HCT116 (cell line): ENCODE data around the gene CHRNB2. TPM values are rescaled to one million over a fixed set of nuclear protein-coding genes. Genes with fewer than 3 reads are reported as not detected.

Experiments
- ATAC-seq: fragments of 200-7000 bp; cut with Tn5 transposase; 2 replicates; pipeline ENCODE4 v1.9.1; 2020; ENCODE audit warnings: mild to moderate bottlenecking, moderate library complexity
- BruUV-seq: library from RNA; stranded (reverse); fragments of 400-500 nt; replicated peaks from 2 replicates; lab custom pipeline; 2021; lab: Mats Ljungman, UMichigan
- CTCF ChIA-PET: fragments of 300-600 bp; sonication (Branson Sonifier 250); formaldehyde crosslinking; loops from one replicate; lab custom pipeline; 2021; ENCODE audit warnings: antibody characterized with exemption; lab: Charles Lee
- POLR2A ChIA-PET: fragments of 300-600, 350-600 bp; sonication (Branson Sonifier 250); formaldehyde crosslinking; loops from one replicate; lab custom pipeline; 2021; ENCODE audit warnings: antibody characterized with exemption; lab: Charles Lee
- RAD21 ChIA-PET, 2 experiments: fragments of 300-600 bp; sonication (Branson Sonifier 250); formaldehyde crosslinking; loops; one replicate each; lab custom pipeline; 2023; ENCODE audit warnings: low total read pairs in 2 of 2; ENCODE audit not compliant: uncharacterized antibody in 2 of 2, unreplicated experiment in 2 of 2, low non-redundant PET in 1 of 2; lab: Charles Lee
- DNase-seq: peaks from one replicate; pipeline ENCODE4 v3.0.0-alpha.2; 2010; ENCODE audit warnings: low read depth, low spot score
- H2AFZ ChIP-seq: fragments of 200-600 bp; shearing (Covaris generic), sonication (generic); 2 replicates; pipeline ENCODE4 v1.6.1; 2017; ENCODE audit warnings: low read depth, mixed run types, mixed read lengths, antibody characterized with exemption, low read length; ENCODE audit not compliant: poor library complexity, severe bottlenecking
- H3K27ac ChIP-seq: 2 replicates; pipeline ENCODE4 v1.5.1; 2012; ENCODE audit warnings: low read depth, low read length
- H3K27me3 ChIP-seq: fragments of 200-600 bp; sonication (generic); 2 replicates; pipeline ENCODE4 v1.6.1; 2016; ENCODE audit warnings: mixed run types, low read length, mixed read lengths; ENCODE audit not compliant: insufficient read depth
- H3K36me3 ChIP-seq, 2 experiments: fragments of 200-500 bp in 1 of 2; fragments of 200-600 bp in 1 of 2; sonication (Bioruptor generic) in 1 of 2; sonication (generic) in 1 of 2; 2 replicates each; pipeline versions ENCODE4 v1.5.1 to v1.6.1; 2014 to 2016; ENCODE audit warnings: low read length in 2 of 2, inconsistent platforms in 1 of 2, mixed read lengths in 1 of 2, mixed run types in 1 of 2; ENCODE audit not compliant: insufficient read depth in 2 of 2, control insufficient read depth in 1 of 2
- H3K4me1 ChIP-seq, 2 experiments: fragments of 200-600 bp in 1 of 2; sonication (generic) in 1 of 2; 2 replicates each; pipeline versions ENCODE4 v1.5.1 to v1.6.1; 2012 to 2017; ENCODE audit warnings: low read length in 2 of 2, inconsistent platforms in 1 of 2, mild to moderate bottlenecking in 1 of 2, mixed read lengths in 1 of 2, mixed run types in 1 of 2, moderate library complexity in 1 of 2; ENCODE audit not compliant: insufficient read depth in 2 of 2, control insufficient read depth in 1 of 2
- H3K4me2 ChIP-seq: fragments of 200-600 bp; sonication (generic); 2 replicates; pipeline ENCODE4 v1.6.1; 2017; ENCODE audit warnings: mixed run types, low read length, mixed read lengths
- H3K4me3 ChIP-seq, 2 experiments: fragments of 200-600 bp in 1 of 2; sonication (generic) in 1 of 2; replicated peaks in 1 of 2; 2 replicates each; pipeline ENCODE4 v1.5.1; 2011 to 2016; ENCODE audit warnings: low read length in 2 of 2, control low read depth in 1 of 2, low read depth in 1 of 2, mild to moderate bottlenecking in 1 of 2, mixed read lengths in 1 of 2, mixed run types in 1 of 2
- H3K79me2 ChIP-seq: fragments of 200-600 bp; sonication (generic); 2 replicates; pipeline ENCODE4 v1.6.1; 2017; ENCODE audit warnings: mild to moderate bottlenecking, mixed run types, low read length, moderate library complexity, mixed read lengths; ENCODE audit not compliant: insufficient read depth
- H3K9ac ChIP-seq: fragments of 200-600 bp; sonication (generic); 2 replicates; pipeline ENCODE4 v1.6.1; 2016; ENCODE audit warnings: low read length, mixed read lengths
- H3K9me2 ChIP-seq: fragments of 200-600 bp; sonication (generic), shearing (Covaris generic); 2 replicates; pipeline ENCODE4 v1.6.1; 2017; ENCODE audit warnings: mixed run types, mild to moderate bottlenecking, moderate library complexity; ENCODE audit not compliant: insufficient read depth
- H3K9me3 ChIP-seq, 2 experiments: fragments of 200-500 bp in 1 of 2; fragments of 200-600 bp in 1 of 2; sonication (Bioruptor generic) in 1 of 2; sonication (generic) in 1 of 2; 2 replicates each; pipeline ENCODE4 v1.6.1; 2014 to 2017; ENCODE audit warnings: low read length in 2 of 2, mixed read lengths in 2 of 2, inconsistent platforms in 1 of 2, low read depth in 1 of 2, mild to moderate bottlenecking in 1 of 2, mixed run types in 1 of 2, moderate library complexity in 1 of 2; ENCODE audit not compliant: control insufficient read depth in 1 of 2, insufficient read depth in 1 of 2
- H4K20me1 ChIP-seq: fragments of 200-600 bp; sonication (generic), shearing (Covaris generic); 2 replicates; pipeline ENCODE4 v1.6.1; 2017; ENCODE audit warnings: mixed run types, mild to moderate bottlenecking, moderate library complexity; ENCODE audit not compliant: insufficient read depth
- ATF3 ChIP-seq: IDR thresholded peaks from 2 replicates; pipeline ENCODE4 v1.6.1; 2012
- CTCF ChIP-seq, 3 experiments: fragments of 200-600 bp in 1 of 3; sonication (generic) in 1 of 3; IDR thresholded peaks in 2 of 3; conservative IDR thresholded peaks in 1 of 3; 2 replicates each; pipeline ENCODE4 v1.5.1; 2012 to 2017; ENCODE audit warnings: low read depth in 2 of 3, low read length in 2 of 3, antibody characterized with exemption in 1 of 3, borderline replicate concordance in 1 of 3, control low read depth in 1 of 3, mild to moderate bottlenecking in 1 of 3, mixed read lengths in 1 of 3, mixed run types in 1 of 3, moderate library complexity in 1 of 3; ENCODE audit not compliant: insufficient read depth in 1 of 3
- ELF1 ChIP-seq: IDR thresholded peaks from 2 replicates; pipeline ENCODE4 v1.6.1; 2012; ENCODE audit warnings: low read depth, borderline replicate concordance
- FOSL1 ChIP-seq: IDR thresholded peaks from 2 replicates; pipeline ENCODE4 v1.6.1; 2012; ENCODE audit warnings: low read depth
- JUND ChIP-seq: IDR thresholded peaks from 2 replicates; pipeline ENCODE4 v1.6.1; 2012
- MAX ChIP-seq: IDR thresholded peaks from 2 replicates; pipeline ENCODE4 v1.6.1; 2012
- POLR2A ChIP-seq: IDR thresholded peaks from 2 replicates; pipeline ENCODE4 v1.7.0; 2011; ENCODE audit warnings: borderline replicate concordance; ENCODE audit not compliant: insufficient read depth, insufficient read length; ENCODE audit errors: extremely low read depth
- POLR2AphosphoS5 ChIP-seq: IDR thresholded peaks from 2 replicates; pipeline ENCODE4 v1.6.1; 2011; ENCODE audit warnings: mild to moderate bottlenecking, low read depth, low read length, moderate library complexity
- REST ChIP-seq: IDR thresholded peaks from 2 replicates; pipeline ENCODE4 v1.6.1; 2012; ENCODE audit warnings: low read depth
- SIN3A ChIP-seq: IDR thresholded peaks from 2 replicates; pipeline ENCODE4 v1.6.1; 2012; ENCODE audit warnings: low read depth
- SRF ChIP-seq: IDR thresholded peaks from 2 replicates; pipeline ENCODE4 v1.6.1; 2012; ENCODE audit warnings: low read depth
- TCF7L2 ChIP-seq: IDR thresholded peaks from 2 replicates; pipeline ENCODE4 v1.7.0; 2011; ENCODE audit warnings: borderline replicate concordance, inconsistent platforms; ENCODE audit not compliant: insufficient read depth, insufficient read length; ENCODE audit errors: extremely low read depth
- ZBTB33 ChIP-seq: IDR thresholded peaks from 2 replicates; pipeline ENCODE4 v1.6.1; 2011; ENCODE audit warnings: mild to moderate bottlenecking, low read length, moderate library complexity; ENCODE audit not compliant: insufficient replicate concordance; ENCODE audit errors: extremely low read depth
- ZFX ChIP-seq: fragments of 450-650 bp; IDR thresholded peaks from 2 replicates; pipeline ENCODE4 v1.6.1; 2017
- intact Hi-C: fragments of 100-400 bp; cut with micrococcal nuclease; formaldehyde crosslinking; loops from 2 replicates; pipeline ENCODE4 v1.10.0; 2022
- total RNA-seq: library from RNA; stranded (reverse); gene quantifications from one replicate; pipeline ENCODE4 v1.2.1, GENCODE V29; 2021; ENCODE audit not compliant: unreplicated experiment

CHRNB2 gene
- total RNA-seq, 1 experiment from 2014 or later = not detected

GRCh38 chr1:154524881-154525280, 42.7 kb upstream of the CHRNB2 start:
- intact Hi-C loops = no loop called here
- DNase-seq = no peak
- Histone ChIP-seq H3K27ac (no peak overlapping the region), H2AFZ (no peak overlapping the region), H3K79me2 (no peaks in the 10 kb centered on the region), H3K9me3 (no peaks in the 10 kb centered on the region), H3K4me2 (no peak overlapping the region), H3K36me3 (no peaks in the 10 kb centered on the region), H3K27me3 (no peaks in the 10 kb centered on the region), H4K20me1 (no peaks in the 10 kb centered on the region), H3K9ac (no peak overlapping the region), H3K4me1 (no peaks in the 10 kb centered on the region), H3K4me3 (no peak overlapping the region), H3K9me2 (no peaks in the 10 kb centered on the region)
- TF ChIP-seq POLR2A = no peak
- RAD21 ChIA-PET = no interaction called here
- BruUV-seq = no TSS peak
- CTCF ChIA-PET = interaction anchor here (1.3 kb wide), 1 partner anchor 9 kb away, joined by 3 read pairs; no protein-coding TSS in a partner anchor
- no peak for ATAC-seq
- POLR2A ChIA-PET = no interaction called here

- Histone ChIP-seq H3K9me2 (no peaks in the 10 kb centered on the region), H3K27ac (no peak overlapping the region), H4K20me1 (no peaks in the 10 kb centered on the region), H3K4me1 (no peaks in the 10 kb centered on the region), H3K36me3 (no peaks in the 10 kb centered on the region), H3K4me3 (no peak overlapping the region), H3K9ac (no peak overlapping the region), H3K9me3 (no peaks in the 10 kb centered on the region), H2AFZ (no peak overlapping the region), H3K79me2 (no peaks in the 10 kb centered on the region), H3K4me2 (no peak overlapping the region), H3K27me3 (no peaks in the 10 kb centered on the region)
- CTCF ChIA-PET = no interaction called here
- no TSS peak for BruUV-seq
- TF ChIP-seq MAX (no peak), SRF (no peak), JUND (no peak), ATF3 (no peak), REST (no peak), SIN3A (no peak), POLR2AphosphoS5 (no peak), TCF7L2 (no peak), CTCF (IDR thresholded peaks at IDR 0.05 in 2 of 3, conservative IDR thresholded peaks at IDR 0.05 in 1 of 3; ENCODE audit: borderline replicate concordance in 1 of 3, insufficient read depth in 1 of 3, low read depth in 2 of 3, low read length in 2 of 3) (no peak), FOSL1 (no peak), ELF1 (no peak), ZBTB33 (no peak), ZFX (no peak)
- POLR2A ChIA-PET = no interaction called here
- intact Hi-C loops = no loop called here
- no peak for DNase-seq
- RAD21 ChIA-PET = no interaction called here
- ATAC-seq = no peak
These were observed 40.4 kb upstream of the CHRNB2 start for GRCh38 chr1:154527192-154527591.
